HCT116 (cell line): Measurements from ENCODE around the gene SLC35F3. TPM values are rescaled to one million over a fixed set of nuclear protein-coding genes. Genes with fewer than 3 reads are reported as not detected.

Experiments used
- ATAC-seq: fragments of 200-7000 bp; cut with Tn5 transposase; 2 replicates; pipeline ENCODE4 v1.9.1; 2020; ENCODE audit warnings: mild to moderate bottlenecking, moderate library complexity
- BruUV-seq: library from RNA; stranded (reverse); fragments of 400-500 nt; replicated peaks from 2 replicates; lab custom pipeline; 2021; lab: Mats Ljungman, UMichigan
- CTCF ChIA-PET: fragments of 300-600 bp; sonication (Branson Sonifier 250); formaldehyde crosslinking; loops from one replicate; lab custom pipeline; 2021; ENCODE audit warnings: antibody characterized with exemption; lab: Charles Lee
- POLR2A ChIA-PET: fragments of 300-600, 350-600 bp; sonication (Branson Sonifier 250); formaldehyde crosslinking; loops from one replicate; lab custom pipeline; 2021; ENCODE audit warnings: antibody characterized with exemption; lab: Charles Lee
- RAD21 ChIA-PET, 2 experiments: fragments of 300-600 bp; sonication (Branson Sonifier 250); formaldehyde crosslinking; loops; one replicate each; lab custom pipeline; 2023; ENCODE audit warnings: low total read pairs in 2 of 2; ENCODE audit not compliant: uncharacterized antibody in 2 of 2, unreplicated experiment in 2 of 2, low non-redundant PET in 1 of 2; lab: Charles Lee
- DNase-seq: peaks from one replicate; pipeline ENCODE4 v3.0.0-alpha.2; 2010; ENCODE audit warnings: low read depth, low spot score
- H2AFZ ChIP-seq: fragments of 200-600 bp; shearing (Covaris generic), sonication (generic); 2 replicates; pipeline ENCODE4 v1.6.1; 2017; ENCODE audit warnings: low read depth, mixed run types, mixed read lengths, antibody characterized with exemption, low read length; ENCODE audit not compliant: poor library complexity, severe bottlenecking
- H3K27ac ChIP-seq: 2 replicates; pipeline ENCODE4 v1.5.1; 2012; ENCODE audit warnings: low read depth, low read length
- H3K27me3 ChIP-seq: fragments of 200-600 bp; sonication (generic); 2 replicates; pipeline ENCODE4 v1.6.1; 2016; ENCODE audit warnings: mixed run types, low read length, mixed read lengths; ENCODE audit not compliant: insufficient read depth
- H3K36me3 ChIP-seq, 2 experiments: fragments of 200-500 bp in 1 of 2; fragments of 200-600 bp in 1 of 2; sonication (Bioruptor generic) in 1 of 2; sonication (generic) in 1 of 2; 2 replicates each; pipeline versions ENCODE4 v1.5.1 to v1.6.1; 2014 to 2016; ENCODE audit warnings: low read length in 2 of 2, inconsistent platforms in 1 of 2, mixed read lengths in 1 of 2, mixed run types in 1 of 2; ENCODE audit not compliant: insufficient read depth in 2 of 2, control insufficient read depth in 1 of 2
- H3K4me1 ChIP-seq, 2 experiments: fragments of 200-600 bp in 1 of 2; sonication (generic) in 1 of 2; 2 replicates each; pipeline versions ENCODE4 v1.5.1 to v1.6.1; 2012 to 2017; ENCODE audit warnings: low read length in 2 of 2, inconsistent platforms in 1 of 2, mild to moderate bottlenecking in 1 of 2, mixed read lengths in 1 of 2, mixed run types in 1 of 2, moderate library complexity in 1 of 2; ENCODE audit not compliant: insufficient read depth in 2 of 2, control insufficient read depth in 1 of 2
- H3K4me2 ChIP-seq: fragments of 200-600 bp; sonication (generic); 2 replicates; pipeline ENCODE4 v1.6.1; 2017; ENCODE audit warnings: mixed run types, low read length, mixed read lengths
- H3K4me3 ChIP-seq, 2 experiments: fragments of 200-600 bp in 1 of 2; sonication (generic) in 1 of 2; replicated peaks in 1 of 2; 2 replicates each; pipeline ENCODE4 v1.5.1; 2011 to 2016; ENCODE audit warnings: low read length in 2 of 2, control low read depth in 1 of 2, low read depth in 1 of 2, mild to moderate bottlenecking in 1 of 2, mixed read lengths in 1 of 2, mixed run types in 1 of 2
- H3K79me2 ChIP-seq: fragments of 200-600 bp; sonication (generic); 2 replicates; pipeline ENCODE4 v1.6.1; 2017; ENCODE audit warnings: mild to moderate bottlenecking, mixed run types, low read length, moderate library complexity, mixed read lengths; ENCODE audit not compliant: insufficient read depth
- H3K9ac ChIP-seq: fragments of 200-600 bp; sonication (generic); 2 replicates; pipeline ENCODE4 v1.6.1; 2016; ENCODE audit warnings: low read length, mixed read lengths
- H3K9me2 ChIP-seq: fragments of 200-600 bp; sonication (generic), shearing (Covaris generic); 2 replicates; pipeline ENCODE4 v1.6.1; 2017; ENCODE audit warnings: mixed run types, mild to moderate bottlenecking, moderate library complexity; ENCODE audit not compliant: insufficient read depth
- H3K9me3 ChIP-seq, 2 experiments: fragments of 200-500 bp in 1 of 2; fragments of 200-600 bp in 1 of 2; sonication (Bioruptor generic) in 1 of 2; sonication (generic) in 1 of 2; 2 replicates each; pipeline ENCODE4 v1.6.1; 2014 to 2017; ENCODE audit warnings: low read length in 2 of 2, mixed read lengths in 2 of 2, inconsistent platforms in 1 of 2, low read depth in 1 of 2, mild to moderate bottlenecking in 1 of 2, mixed run types in 1 of 2, moderate library complexity in 1 of 2; ENCODE audit not compliant: control insufficient read depth in 1 of 2, insufficient read depth in 1 of 2
- H4K20me1 ChIP-seq: fragments of 200-600 bp; sonication (generic), shearing (Covaris generic); 2 replicates; pipeline ENCODE4 v1.6.1; 2017; ENCODE audit warnings: mixed run types, mild to moderate bottlenecking, moderate library complexity; ENCODE audit not compliant: insufficient read depth
- CBX3 ChIP-seq: IDR thresholded peaks from 2 replicates; pipeline ENCODE4 v1.6.1; 2012; ENCODE audit warnings: low read depth
- EGR1 ChIP-seq: IDR thresholded peaks from 2 replicates; pipeline ENCODE4 v1.6.1; 2012; ENCODE audit warnings: low read depth
- ELF1 ChIP-seq: IDR thresholded peaks from 2 replicates; pipeline ENCODE4 v1.6.1; 2012; ENCODE audit warnings: low read depth, borderline replicate concordance
- EZH2phosphoT487 ChIP-seq: fragments of 200-600 bp; IDR thresholded peaks from 2 replicates; pipeline ENCODE4 v1.6.1; 2018; ENCODE audit warnings: antibody characterized with exemption, borderline replicate concordance
- JUND ChIP-seq: IDR thresholded peaks from 2 replicates; pipeline ENCODE4 v1.6.1; 2012
- POLR2A ChIP-seq: IDR thresholded peaks from 2 replicates; pipeline ENCODE4 v1.7.0; 2011; ENCODE audit warnings: borderline replicate concordance; ENCODE audit not compliant: insufficient read depth, insufficient read length; ENCODE audit errors: extremely low read depth
- RAD21 ChIP-seq: IDR thresholded peaks from 2 replicates; pipeline ENCODE4 v1.6.1; 2012; ENCODE audit warnings: low read depth, mild to moderate bottlenecking
- SP1 ChIP-seq: IDR thresholded peaks from 2 replicates; pipeline ENCODE4 v1.6.1; 2012; ENCODE audit warnings: low read depth
- SRF ChIP-seq: IDR thresholded peaks from 2 replicates; pipeline ENCODE4 v1.6.1; 2012; ENCODE audit warnings: low read depth
- TCF7L2 ChIP-seq: IDR thresholded peaks from 2 replicates; pipeline ENCODE4 v1.7.0; 2011; ENCODE audit warnings: borderline replicate concordance, inconsistent platforms; ENCODE audit not compliant: insufficient read depth, insufficient read length; ENCODE audit errors: extremely low read depth
- ZBTB33 ChIP-seq: IDR thresholded peaks from 2 replicates; pipeline ENCODE4 v1.6.1; 2011; ENCODE audit warnings: mild to moderate bottlenecking, low read length, moderate library complexity; ENCODE audit not compliant: insufficient replicate concordance; ENCODE audit errors: extremely low read depth
- ZFX ChIP-seq: fragments of 450-650 bp; IDR thresholded peaks from 2 replicates; pipeline ENCODE4 v1.6.1; 2017
- intact Hi-C: fragments of 100-400 bp; cut with micrococcal nuclease; formaldehyde crosslinking; loops from 2 replicates; pipeline ENCODE4 v1.10.0; 2022
- total RNA-seq: library from RNA; stranded (reverse); gene quantifications from one replicate; pipeline ENCODE4 v1.2.1, GENCODE V29; 2021; ENCODE audit not compliant: unreplicated experiment
- TF ChIP-seq, protein P1 (sequence below), 3 experiments: fragments of 200-600 bp in 1 of 3; sonication (generic) in 1 of 3; IDR thresholded peaks in 2 of 3; conservative IDR thresholded peaks in 1 of 3; 2 replicates each; pipeline ENCODE4 v1.5.1; 2012 to 2017; ENCODE audit warnings: low read depth in 2 of 3, low read length in 2 of 3, antibody characterized with exemption in 1 of 3, borderline replicate concordance in 1 of 3, control low read depth in 1 of 3, mild to moderate bottlenecking in 1 of 3, mixed read lengths in 1 of 3, mixed run types in 1 of 3, moderate library complexity in 1 of 3; ENCODE audit not compliant: insufficient read depth in 1 of 3
- TF ChIP-seq, protein P2 (sequence below): IDR thresholded peaks from 2 replicates; pipeline ENCODE4 v1.6.1; 2012

SLC35F3 gene
- total RNA-seq, 1 experiment from 2014 or later, result 6.4 TPM

- TF ChIP-seq, protein P1, sequence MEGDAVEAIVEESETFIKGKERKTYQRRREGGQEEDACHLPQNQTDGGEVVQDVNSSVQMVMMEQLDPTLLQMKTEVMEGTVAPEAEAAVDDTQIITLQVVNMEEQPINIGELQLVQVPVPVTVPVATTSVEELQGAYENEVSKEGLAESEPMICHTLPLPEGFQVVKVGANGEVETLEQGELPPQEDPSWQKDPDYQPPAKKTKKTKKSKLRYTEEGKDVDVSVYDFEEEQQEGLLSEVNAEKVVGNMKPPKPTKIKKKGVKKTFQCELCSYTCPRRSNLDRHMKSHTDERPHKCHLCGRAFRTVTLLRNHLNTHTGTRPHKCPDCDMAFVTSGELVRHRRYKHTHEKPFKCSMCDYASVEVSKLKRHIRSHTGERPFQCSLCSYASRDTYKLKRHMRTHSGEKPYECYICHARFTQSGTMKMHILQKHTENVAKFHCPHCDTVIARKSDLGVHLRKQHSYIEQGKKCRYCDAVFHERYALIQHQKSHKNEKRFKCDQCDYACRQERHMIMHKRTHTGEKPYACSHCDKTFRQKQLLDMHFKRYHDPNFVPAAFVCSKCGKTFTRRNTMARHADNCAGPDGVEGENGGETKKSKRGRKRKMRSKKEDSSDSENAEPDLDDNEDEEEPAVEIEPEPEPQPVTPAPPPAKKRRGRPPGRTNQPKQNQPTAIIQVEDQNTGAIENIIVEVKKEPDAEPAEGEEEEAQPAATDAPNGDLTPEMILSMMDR (IDR thresholded peaks at IDR 0.05 in 2 of 3, conservative IDR thresholded peaks at IDR 0.05 in 1 of 3; ENCODE audit: borderline replicate concordance in 1 of 3, insufficient read depth in 1 of 3, low read depth in 2 of 3, low read length in 2 of 3), result no peak
- TF ChIP-seq ELF1, result no peak
Measured at GRCh38 chr1:234163267-234163919, 258.9 kb downstream of the SLC35F3 start (continued).

DNA sequence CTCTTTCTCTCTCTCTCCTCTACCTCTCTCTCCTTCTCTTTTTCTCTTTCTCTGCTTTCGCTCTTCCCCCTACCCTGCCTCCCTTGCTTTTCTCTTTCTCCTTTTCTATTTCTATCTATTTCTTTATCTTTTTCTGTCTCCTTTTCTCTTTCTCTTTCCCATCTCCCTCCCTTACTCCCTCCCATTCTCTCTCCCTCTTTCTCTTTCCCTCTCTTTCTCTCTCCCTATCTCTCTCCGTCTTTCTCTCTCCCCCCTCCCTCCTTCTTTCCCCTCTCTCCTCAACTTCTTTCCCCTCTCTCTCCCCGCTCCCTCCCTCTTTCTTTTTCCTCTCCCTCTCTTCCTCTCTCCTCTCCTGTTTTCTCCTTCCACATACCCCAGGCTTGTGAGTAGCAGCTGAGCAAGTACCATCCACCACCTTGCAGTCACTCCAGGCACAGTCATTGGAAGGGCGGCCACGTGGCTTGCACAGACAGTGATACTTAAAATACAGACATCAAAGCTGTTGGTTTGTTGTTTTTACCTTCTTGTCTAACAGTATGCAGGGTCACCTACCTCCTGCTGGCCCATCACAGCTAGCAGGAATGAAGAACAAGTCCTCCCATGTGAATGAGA, 259.7 kb downstream of the SLC35F3 start:
- no peaks in the 10 kb centered on the region for H3K9me3 ChIP-seq
- no peaks in the 10 kb centered on the region for H3K9me2 ChIP-seq
- no peaks in the 10 kb centered on the region; a peak in 1 of 4 replicates for H3K4me1 ChIP-seq
- H3K79me2 ChIP-seq, result no peaks in the 10 kb centered on the region
- no peaks in the 10 kb centered on the region for H3K36me3 ChIP-seq
- no peak overlapping the region for H3K27ac ChIP-seq
- no peak overlapping the region for H3K4me3 ChIP-seq
- TF ChIP-seq RAD21, result no peak
- no peak for TF ChIP-seq ZFX
- TF ChIP-seq SRF, result no peak
- TF ChIP-seq ELF1, result no peak
- no peak for TF ChIP-seq POLR2A
- TF ChIP-seq TCF7L2, result no peak
- no peak for TF ChIP-seq EGR1
- no peak for TF ChIP-seq JUND
- no peak for TF ChIP-seq SP1
- no peak for TF ChIP-seq CBX3
- no peak for TF ChIP-seq ZBTB33
- TF ChIP-seq, protein P2, sequence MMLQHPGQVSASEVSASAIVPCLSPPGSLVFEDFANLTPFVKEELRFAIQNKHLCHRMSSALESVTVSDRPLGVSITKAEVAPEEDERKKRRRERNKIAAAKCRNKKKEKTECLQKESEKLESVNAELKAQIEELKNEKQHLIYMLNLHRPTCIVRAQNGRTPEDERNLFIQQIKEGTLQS, result no peak
- no peak for TF ChIP-seq EZH2phosphoT487
- TF ChIP-seq, all 23 proteins: peak for 0
- RAD21 ChIA-PET, result no interaction called here
- H2AFZ ChIP-seq, result no peak overlapping the region
- no peaks in the 10 kb centered on the region for H4K20me1 ChIP-seq
- no peak overlapping the region for H3K9ac ChIP-seq
- H3K4me2 ChIP-seq, result no peak overlapping the region
- CTCF ChIA-PET, result no interaction called here
- DNase-seq, result no peak
- intact Hi-C loops, result no loop called here
- POLR2A ChIA-PET, result no interaction called here
- no peaks in the 10 kb centered on the region for H3K27me3 ChIP-seq
- no peak for ATAC-seq
- BruUV-seq, result no TSS peak
